CD14-positive monocyte (primary cell): ENCODE data around the gene C4orf51. TPM values are rescaled to one million over a fixed set of nuclear protein-coding genes. Genes with fewer than 3 reads are reported as not detected.

Experiments used
- DNase-seq, 3 donors: peaks; one replicate each; pipeline ENCODE4 v3.0.0-alpha.2; 2011 to 2022
- H2AFZ ChIP-seq: 2 replicates; pipeline ENCODE4 v1.6.0; 2012; ENCODE audit warnings: mild to moderate bottlenecking, low read depth, low read length, inconsistent platforms; ENCODE audit not compliant: insufficient read depth, poor library complexity, severe bottlenecking
- H3K27ac ChIP-seq, 2 donors: 1 replicate in 1 of 2; 2 replicates in 1 of 2; pipeline ENCODE4 v1.5.1; 2012 to 2013; ENCODE audit warnings: low read length in 2 of 2, control low read depth in 1 of 2, inconsistent platforms in 1 of 2, low read depth in 1 of 2, mild to moderate bottlenecking in 1 of 2
- H3K27me3 ChIP-seq, 2 donors: one replicate each; pipeline versions ENCODE4 v1.6.0 to v1.6.1; 2011 to 2013; ENCODE audit warnings: low read length in 2 of 2; ENCODE audit not compliant: control insufficient read depth in 2 of 2, insufficient read depth in 2 of 2
- H3K36me3 ChIP-seq, 2 donors: replicated peaks in 1 of 2; 1 replicate in 1 of 2; 2 replicates in 1 of 2; pipeline versions ENCODE4 v1.5.1 to v1.6.1; 2012 to 2013; ENCODE audit warnings: low read length in 2 of 2, control low read depth in 1 of 2, inconsistent platforms in 1 of 2, mild to moderate bottlenecking in 1 of 2; ENCODE audit not compliant: insufficient read depth in 2 of 2, control insufficient read depth in 1 of 2
- H3K4me1 ChIP-seq, 2 donors: 1 replicate in 1 of 2; 2 replicates in 1 of 2; pipeline versions ENCODE4 v1.5.1 to v1.6.1; 2012 to 2013; ENCODE audit warnings: low read length in 2 of 2, control low read depth in 1 of 2, inconsistent platforms in 1 of 2, mild to moderate bottlenecking in 1 of 2, moderate library complexity in 1 of 2; ENCODE audit not compliant: insufficient read depth in 2 of 2, control insufficient read depth in 1 of 2
- H3K4me2 ChIP-seq: replicated peaks from 2 replicates; pipeline ENCODE3; 2012; ENCODE audit warnings: low read length, moderate library complexity, mild to moderate bottlenecking; ENCODE audit not compliant: poor library complexity, severe bottlenecking; ENCODE audit errors: extremely low read depth
- H3K4me3 ChIP-seq, 3 experiments: fragments of 200-600 bp in 1 of 3; sonication (generic) in 1 of 3; replicated peaks in 1 of 3; 1 replicate in 2 of 3; 2 replicates in 1 of 3; pipeline ENCODE4 v1.5.1; 2011 to 2013; ENCODE audit warnings: low read length in 3 of 3, mild to moderate bottlenecking in 3 of 3, control low read depth in 2 of 3, low read depth in 2 of 3, inconsistent platforms in 1 of 3, moderate library complexity in 1 of 3
- H3K79me2 ChIP-seq: 2 replicates; pipeline ENCODE4 v1.6.0; 2012; ENCODE audit warnings: mild to moderate bottlenecking, control low read depth, inconsistent platforms, low read length, moderate library complexity; ENCODE audit not compliant: insufficient read depth
- H3K9ac ChIP-seq: 2 replicates; pipeline ENCODE4 v1.6.0; 2017; ENCODE audit warnings: low read length, mild to moderate bottlenecking; ENCODE audit not compliant: insufficient read depth, poor library complexity, severe bottlenecking
- H3K9me3 ChIP-seq, 2 donors: replicated peaks in 1 of 2; 1 replicate in 1 of 2; 2 replicates in 1 of 2; pipeline versions ENCODE4 v1.5.1 to v1.6.1; 2012 to 2013; ENCODE audit warnings: low read length in 2 of 2, control low read depth in 1 of 2; ENCODE audit not compliant: control insufficient read depth in 1 of 2, insufficient read depth in 1 of 2
- H4K20me1 ChIP-seq: 2 replicates; pipeline ENCODE4 v1.6.0; 2012; ENCODE audit warnings: mild to moderate bottlenecking, low read length, control low read depth, moderate library complexity; ENCODE audit not compliant: insufficient read depth
- H3K27ac Mint-ChIP-seq, 7 donors: one replicate each; pipeline ENCODE4 v1.8.0; 2020; ENCODE audit warnings: mild to moderate bottlenecking in 7 of 7, mixed read lengths in 7 of 7, moderate library complexity in 6 of 7, inconsistent platforms in 2 of 7
- H3K27me3 Mint-ChIP-seq, 3 donors: one replicate each; pipeline ENCODE4 v1.8.0; 2021 to 2022; ENCODE audit warnings: low read depth in 3 of 3, mild to moderate bottlenecking in 3 of 3, mixed read lengths in 3 of 3, moderate library complexity in 3 of 3, inconsistent platforms in 1 of 3
- H3K36me3 Mint-ChIP-seq, 2 donors: one replicate each; pipeline ENCODE4 v1.8.0; 2020; ENCODE audit warnings: mixed read lengths in 2 of 2, inconsistent platforms in 1 of 2, mild to moderate bottlenecking in 1 of 2
- H3K4me1 Mint-ChIP-seq: one replicate; pipeline ENCODE4 v1.8.0; 2020; ENCODE audit warnings: mild to moderate bottlenecking, mixed read lengths
- H3K4me3 Mint-ChIP-seq, 2 donors: one replicate each; pipeline ENCODE4 v1.8.0; 2020; ENCODE audit warnings: mild to moderate bottlenecking in 2 of 2, mixed read lengths in 2 of 2, moderate library complexity in 1 of 2
- H3K9me3 Mint-ChIP-seq, 7 donors: one replicate each; pipeline ENCODE4 v1.8.0; 2020 to 2022; ENCODE audit warnings: mixed read lengths in 7 of 7, mild to moderate bottlenecking in 6 of 7, moderate library complexity in 6 of 7, inconsistent platforms in 2 of 7
- CTCF ChIP-seq: fragments of 200-600 bp; IDR thresholded peaks from one replicate; pipeline ENCODE4 v1.8.0; 2022; ENCODE audit warnings: antibody characterized with exemption, mild to moderate bottlenecking
- WGBS: methylation state at CpG from one replicate; pipeline ENCODE4 v1.1.5; 2013; ENCODE audit warnings: missing lambda C conversion rate; ENCODE audit not compliant: insufficient coverage; 5-methylcytosine and 5-hydroxymethylcytosine counted together
- intact Hi-C, 2 donors: fragments of 100-400 bp; cut with micrococcal nuclease; formaldehyde crosslinking; loops; one replicate each; pipeline versions ENCODE4 v1.15.0 to v1.15.1; 2023
- polyA plus RNA-seq, 3 donors: library from polyadenylated mRNA; depleted of rRNA in 1 of 3; unstranded in 2 of 3; stranded (reverse) in 1 of 3; fragments of 300-500 nt in 2 of 3; fragments of >200 nt in 1 of 3; fragmentation: Illumina TruSeq in 2 of 3; gene quantifications; 1 replicate in 2 of 3; 2 replicates in 1 of 3; pipeline ENCODE4 v1.2.3, GENCODE V29; 2012 to 2021

Gene C4orf51
- polyA plus RNA-seq, 3 donors = not detected

GRCh38 chr4:145719752-145720624, 40.0 kb downstream of the C4orf51 start:
- H3K4me1 ChIP-seq = no peaks in the 10 kb centered on the region
- Mint-ChIP-seq H3K36me3 (no peaks in the 10 kb centered on the region), H3K4me3 (no peak overlapping the region), H3K9me3 (peaks cover 0 to 2% (median 0%) of the 10 kb centered on the region in 7 donors), H3K4me1 (no peaks in the 10 kb centered on the region), H3K27ac (no peak overlapping the region), H3K27me3 (peaks cover 0 to 2% (median 2%) of the 10 kb centered on the region in 3 donors)
- H3K27ac ChIP-seq = no peak overlapping the region
- H4K20me1 ChIP-seq = no peaks in the 10 kb centered on the region
- no peak overlapping the region for H3K4me2 ChIP-seq
- H3K36me3 ChIP-seq = no peaks in the 10 kb centered on the region
- intact Hi-C loops = no loop called here
- H3K9ac ChIP-seq = no peak overlapping the region
- no peaks in the 10 kb centered on the region for H3K9me3 ChIP-seq
- TF ChIP-seq CTCF = no peak
- WGBS = 75% methylated on average over 6 of the region's 10 CpGs
- no peak overlapping the region for H2AFZ ChIP-seq
- no peaks in the 10 kb centered on the region for H3K27me3 ChIP-seq
- DNase-seq = no peak
- no peaks in the 10 kb centered on the region for H3K79me2 ChIP-seq
- H3K4me3 ChIP-seq = no peak overlapping the region

- no CpG with 5 or more reads among the region's 3 CpGs for WGBS
- no peak overlapping the region for H3K4me3 Mint-ChIP-seq
- no peaks in the 10 kb centered on the region for H3K4me1 Mint-ChIP-seq
- no peak overlapping the region for H3K27ac ChIP-seq
- H3K9me3 Mint-ChIP-seq = no peaks in the 10 kb centered on the region
- H3K36me3 Mint-ChIP-seq = no peaks in the 10 kb centered on the region
- H3K27me3 ChIP-seq = no peaks in the 10 kb centered on the region
- no peak overlapping the region for H2AFZ ChIP-seq
- no peak overlapping the region for H3K4me3 ChIP-seq
- no peaks in the 10 kb centered on the region for H3K36me3 ChIP-seq
- DNase-seq = no peak
- H3K27me3 Mint-ChIP-seq = peaks cover 0 to 2% (median 2%) of the 10 kb centered on the region in 3 donors
- no peak overlapping the region for H3K4me2 ChIP-seq
- no peak overlapping the region for H3K27ac Mint-ChIP-seq
- H3K79me2 ChIP-seq = no peaks in the 10 kb centered on the region
- H3K9me3 ChIP-seq = no peaks in the 10 kb centered on the region
- no peak overlapping the region for H3K9ac ChIP-seq
- H4K20me1 ChIP-seq = no peaks in the 10 kb centered on the region
- TF ChIP-seq CTCF = no peak
- no peaks in the 10 kb centered on the region for H3K4me1 ChIP-seq
- intact Hi-C loops = no loop called here
Observed at GRCh38 chr4:145720656-145721055, 40.7 kb downstream of the C4orf51 start.
